A673 (cell line): ENCODE results near the gene MYH3.

Experiments
- EZH2 ChIP-seq: fragments of 200-600 bp; sonication (generic); IDR thresholded peaks from 2 replicates; pipeline ENCODE4 v1.6.1; 2017; ENCODE audit warnings: borderline replicate concordance, low read depth, mild to moderate bottlenecking, mixed read lengths, antibody characterized with exemption, low read length; ENCODE audit not compliant: poor library complexity, severe bottlenecking
- TF ChIP-seq, protein P1 (sequence below): fragments of 300-800, 200-600 bp; sonication (generic); conservative IDR thresholded peaks from 2 replicates; pipeline ENCODE4 v1.5.1; 2017; ENCODE audit warnings: low read depth, mild to moderate bottlenecking, antibody characterized with exemption, low read length, moderate library complexity, mixed read lengths

GRCh38 chr17:10604521-10604920 is 52.6 kb downstream of the MYH3 start:
- TF ChIP-seq EZH2, result no peak
- TF ChIP-seq, protein P1, sequence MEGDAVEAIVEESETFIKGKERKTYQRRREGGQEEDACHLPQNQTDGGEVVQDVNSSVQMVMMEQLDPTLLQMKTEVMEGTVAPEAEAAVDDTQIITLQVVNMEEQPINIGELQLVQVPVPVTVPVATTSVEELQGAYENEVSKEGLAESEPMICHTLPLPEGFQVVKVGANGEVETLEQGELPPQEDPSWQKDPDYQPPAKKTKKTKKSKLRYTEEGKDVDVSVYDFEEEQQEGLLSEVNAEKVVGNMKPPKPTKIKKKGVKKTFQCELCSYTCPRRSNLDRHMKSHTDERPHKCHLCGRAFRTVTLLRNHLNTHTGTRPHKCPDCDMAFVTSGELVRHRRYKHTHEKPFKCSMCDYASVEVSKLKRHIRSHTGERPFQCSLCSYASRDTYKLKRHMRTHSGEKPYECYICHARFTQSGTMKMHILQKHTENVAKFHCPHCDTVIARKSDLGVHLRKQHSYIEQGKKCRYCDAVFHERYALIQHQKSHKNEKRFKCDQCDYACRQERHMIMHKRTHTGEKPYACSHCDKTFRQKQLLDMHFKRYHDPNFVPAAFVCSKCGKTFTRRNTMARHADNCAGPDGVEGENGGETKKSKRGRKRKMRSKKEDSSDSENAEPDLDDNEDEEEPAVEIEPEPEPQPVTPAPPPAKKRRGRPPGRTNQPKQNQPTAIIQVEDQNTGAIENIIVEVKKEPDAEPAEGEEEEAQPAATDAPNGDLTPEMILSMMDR, result no peak
